ACC112 (cell line): ENCODE results near the gene UBE2O.

Source experiments
- H2AFZ ChIP-seq: fragments of 200-600 bp; sonication (generic); one replicate; pipeline ENCODE4 v1.6.0; 2017; ENCODE audit warnings: antibody characterized with exemption, low read length; ENCODE audit not compliant: unreplicated experiment
- H3K27ac ChIP-seq: fragments of 200-600 bp; sonication (generic); 2 replicates; pipeline ENCODE4 v1.5.1; 2014; ENCODE audit warnings: low read depth, mild to moderate bottlenecking, antibody characterized with exemption, low read length, moderate library complexity
- H3K27me3 ChIP-seq: fragments of 200-600 bp; sonication (generic); 2 replicates; pipeline ENCODE4 v1.6.1; 2014; ENCODE audit warnings: mild to moderate bottlenecking, antibody characterized with exemption, low read length, moderate library complexity, mixed read lengths; ENCODE audit not compliant: insufficient read depth
- H3K36me3 ChIP-seq: fragments of 200-600 bp; sonication (generic); 2 replicates; pipeline ENCODE4 v1.6.1; 2016; ENCODE audit warnings: mild to moderate bottlenecking, antibody characterized with exemption, low read length, moderate library complexity, mixed read lengths; ENCODE audit not compliant: insufficient read depth
- H3K4me1 ChIP-seq: fragments of 200-600 bp; sonication (generic); one replicate; pipeline ENCODE4 v1.6.1; 2016; ENCODE audit warnings: low read length, mixed read lengths; ENCODE audit not compliant: insufficient read depth, unreplicated experiment, control insufficient read depth
- H3K4me3 ChIP-seq: fragments of 200-600 bp; sonication (generic); 2 replicates; pipeline ENCODE4 v1.5.1; 2014; ENCODE audit warnings: mild to moderate bottlenecking, low read depth, low read length
- H3K79me2 ChIP-seq: fragments of 200-600 bp; sonication (generic); one replicate; pipeline ENCODE4 v1.6.0; 2016; ENCODE audit warnings: low read length; ENCODE audit not compliant: control insufficient read depth, unreplicated experiment, insufficient read depth

The UBE2O gene

DNA sequence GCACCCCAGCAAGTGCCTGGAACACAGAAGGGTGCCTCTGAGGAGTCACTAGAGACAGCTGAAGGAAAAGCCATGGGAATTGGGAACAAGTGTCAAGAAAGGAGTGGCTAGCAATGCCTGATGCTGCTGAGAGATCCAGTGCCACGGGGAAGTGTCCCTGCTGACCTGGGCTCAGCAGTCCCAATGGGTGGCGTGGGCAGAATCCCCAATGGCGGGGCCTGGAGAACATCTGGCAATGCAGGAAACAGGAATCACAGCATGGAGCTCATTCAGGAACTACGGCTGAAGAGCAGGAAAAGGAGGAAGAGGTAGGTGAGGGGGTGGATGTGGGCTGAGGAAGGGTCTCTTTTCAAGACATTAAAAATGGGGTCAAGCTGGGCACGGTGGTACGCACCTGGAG, 30.1 kb downstream of the UBE2O start:
- peaks cover 12% of the 10 kb centered on the region for H3K4me1 ChIP-seq
- no peak overlapping the region for H2AFZ ChIP-seq
- H3K79me2 ChIP-seq, result peaks cover 42% of the 10 kb centered on the region
- no peaks in the 10 kb centered on the region for H3K36me3 ChIP-seq
- no peaks in the 10 kb centered on the region for H3K27me3 ChIP-seq
- no peak overlapping the region for H3K27ac ChIP-seq
- H3K4me3 ChIP-seq, result no peak overlapping the region

DNA sequence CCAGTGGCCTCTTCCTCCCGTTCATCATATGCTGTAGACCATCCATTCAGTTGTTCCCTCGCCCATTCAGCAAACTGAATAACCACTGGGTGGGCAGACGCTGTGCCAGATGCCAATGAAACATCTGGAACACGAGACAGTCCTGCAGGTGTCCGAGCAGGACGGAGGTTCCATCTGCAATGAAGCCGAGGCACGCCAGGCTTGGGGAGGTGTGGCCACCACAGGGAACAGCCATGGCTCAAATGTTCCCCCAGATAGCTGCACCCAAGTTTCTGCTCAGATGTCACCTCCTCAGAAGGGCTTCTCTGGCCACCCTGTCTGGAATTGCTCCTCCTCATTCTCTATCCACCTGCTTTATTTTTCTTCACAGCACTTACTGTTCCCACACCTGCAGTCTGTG, 30.5 kb downstream of the UBE2O start:
- peaks cover 8% of the 10 kb centered on the region for H3K4me1 ChIP-seq
- no peak overlapping the region for H2AFZ ChIP-seq
- peaks cover 43% of the 10 kb centered on the region for H3K79me2 ChIP-seq
- H3K27ac ChIP-seq, result no peak overlapping the region
- H3K4me3 ChIP-seq, result no peak overlapping the region
- no peaks in the 10 kb centered on the region for H3K27me3 ChIP-seq
- H3K36me3 ChIP-seq, result no peaks in the 10 kb centered on the region

DNA sequence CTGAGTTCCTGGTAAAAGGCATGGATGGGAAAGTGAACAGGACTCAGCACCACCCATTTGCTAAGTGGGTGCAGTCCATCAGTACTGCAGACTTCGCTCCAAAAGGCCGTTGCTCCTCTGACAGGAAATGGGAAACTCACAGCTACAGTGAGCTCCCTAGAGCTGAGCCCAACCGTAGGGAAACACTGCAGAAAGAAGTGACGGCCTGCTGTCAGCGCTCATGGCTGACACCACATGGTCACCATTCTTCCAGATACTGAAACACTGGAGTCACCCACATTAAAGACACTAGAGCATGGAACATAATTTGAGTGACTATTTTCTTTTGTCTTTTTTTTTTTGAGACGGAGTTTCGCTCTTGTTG, 31.9 kb downstream of the UBE2O start:
- no peaks in the 10 kb centered on the region for H3K4me1 ChIP-seq
- no peak overlapping the region for H3K27ac ChIP-seq
- no peak overlapping the region for H2AFZ ChIP-seq
- no peak overlapping the region for H3K4me3 ChIP-seq
- no peaks in the 10 kb centered on the region for H3K36me3 ChIP-seq
- H3K79me2 ChIP-seq, result peaks cover 44% of the 10 kb centered on the region
- H3K27me3 ChIP-seq, result no peaks in the 10 kb centered on the region

DNA sequence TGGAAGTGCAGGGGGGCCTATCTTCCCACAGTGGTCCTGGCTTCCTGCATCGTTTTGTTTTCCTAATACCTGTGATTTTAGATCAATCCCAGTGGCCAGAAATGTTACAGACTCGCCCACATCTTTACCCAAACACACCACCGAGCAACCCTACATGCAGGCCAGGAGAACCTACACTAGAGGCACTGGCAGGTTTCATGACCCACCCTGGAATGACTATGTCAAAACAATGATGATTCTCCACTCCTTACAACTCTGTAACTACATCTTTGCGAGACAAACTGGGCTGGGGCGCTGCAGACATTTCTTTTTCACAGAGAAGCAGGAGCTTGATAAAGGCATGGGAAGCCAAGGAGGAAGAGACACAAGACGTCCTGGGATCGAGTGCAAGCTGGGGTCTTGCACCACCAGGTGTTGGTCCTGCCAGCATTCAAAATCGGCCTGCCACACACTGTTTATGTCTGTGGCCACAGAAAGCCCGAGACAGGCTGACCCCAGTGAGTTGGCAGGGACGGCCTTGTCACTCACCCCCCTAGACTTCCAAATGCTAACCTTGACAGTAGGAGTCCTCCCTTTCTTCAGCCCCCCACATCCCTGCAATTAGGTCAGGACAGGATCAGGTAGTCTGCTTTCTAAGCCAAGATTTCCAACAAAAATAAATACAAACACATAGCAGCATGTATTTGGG, 32.5 kb downstream of the UBE2O start:
- Histone ChIP-seq H3K27ac (no peak overlapping the region), H3K4me1 (no peaks in the 10 kb centered on the region), H3K4me3 (no peak overlapping the region), H3K27me3 (no peaks in the 10 kb centered on the region), H2AFZ (no peak overlapping the region), H3K79me2 (peaks cover 39% of the 10 kb centered on the region), H3K36me3 (no peaks in the 10 kb centered on the region)

DNA sequence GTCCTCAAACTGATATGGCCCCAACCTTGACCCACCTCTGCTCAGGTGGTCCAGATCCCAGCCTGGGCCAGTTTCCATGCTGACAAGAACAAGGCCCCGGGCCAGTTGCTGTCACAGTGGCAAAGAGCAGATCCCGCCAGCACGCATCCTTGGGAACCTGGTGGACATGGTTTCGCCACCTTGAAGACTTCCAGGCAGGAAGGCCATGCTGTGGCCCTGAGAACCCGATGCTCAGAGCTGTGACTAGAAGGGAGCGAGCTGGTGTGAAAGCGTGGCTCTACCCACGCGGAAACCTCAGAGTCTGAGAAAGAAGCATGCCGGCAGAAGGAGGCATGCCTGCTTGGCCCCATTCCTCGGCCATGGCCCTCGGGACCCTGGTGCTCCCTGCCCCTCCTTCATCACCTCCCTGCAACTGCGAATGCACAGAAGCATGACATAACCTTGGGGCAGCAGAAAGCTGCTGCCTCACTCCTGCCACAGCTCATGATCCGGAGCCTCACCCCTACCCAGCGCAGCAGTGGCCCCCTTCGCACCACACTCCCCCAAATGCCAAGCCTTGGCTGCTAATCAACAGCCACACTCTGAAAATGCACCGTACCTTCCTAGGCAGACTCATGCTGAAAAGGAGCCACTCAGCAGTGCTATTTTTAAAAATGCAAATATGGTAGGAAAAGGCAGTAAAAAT, 33.2 kb downstream of the UBE2O start:
- Histone ChIP-seq H3K4me3 (no peak overlapping the region), H3K36me3 (no peaks in the 10 kb centered on the region), H3K27me3 (no peaks in the 10 kb centered on the region), H3K27ac (no peak overlapping the region), H3K79me2 (peaks cover 36% of the 10 kb centered on the region), H3K4me1 (no peaks in the 10 kb centered on the region), H2AFZ (no peak overlapping the region)

DNA sequence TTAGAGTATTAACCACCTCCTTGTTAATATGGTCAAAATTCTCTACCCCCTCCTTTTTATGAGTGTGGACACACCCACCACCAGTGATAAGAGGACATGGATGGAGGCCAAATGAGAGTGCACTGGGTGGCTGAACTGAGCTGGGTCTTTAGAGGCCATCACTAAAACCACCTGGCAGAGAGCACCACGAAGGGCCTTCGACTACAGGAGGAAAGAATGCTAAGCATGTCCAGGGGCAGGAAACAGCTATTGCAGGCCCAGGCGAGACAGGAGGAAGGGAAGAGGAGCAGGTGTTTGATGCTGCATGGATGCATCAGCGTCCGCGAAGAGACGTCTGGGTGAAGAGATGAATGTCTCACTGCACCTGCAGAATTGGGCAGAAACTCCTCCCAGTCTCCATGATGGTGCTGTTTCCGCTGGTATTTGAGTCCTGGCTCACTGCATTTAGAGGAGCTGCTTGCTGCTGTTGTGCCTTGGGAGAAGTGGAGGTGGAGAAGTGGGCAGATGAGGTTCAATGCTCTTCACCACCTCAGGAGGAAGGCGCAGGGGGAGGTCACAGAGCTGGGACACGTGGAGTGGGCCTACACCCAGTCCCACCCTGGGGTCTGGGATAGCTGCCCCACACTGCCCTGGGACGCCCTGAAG, 35.3 kb downstream of the UBE2O start:
- no peaks in the 10 kb centered on the region for H3K27me3 ChIP-seq
- H3K36me3 ChIP-seq, result no peaks in the 10 kb centered on the region
- H3K79me2 ChIP-seq, result peaks cover 48% of the 10 kb centered on the region
- no peak overlapping the region for H2AFZ ChIP-seq
- no peaks in the 10 kb centered on the region for H3K4me1 ChIP-seq
- no peak overlapping the region for H3K27ac ChIP-seq
- no peak overlapping the region for H3K4me3 ChIP-seq

DNA sequence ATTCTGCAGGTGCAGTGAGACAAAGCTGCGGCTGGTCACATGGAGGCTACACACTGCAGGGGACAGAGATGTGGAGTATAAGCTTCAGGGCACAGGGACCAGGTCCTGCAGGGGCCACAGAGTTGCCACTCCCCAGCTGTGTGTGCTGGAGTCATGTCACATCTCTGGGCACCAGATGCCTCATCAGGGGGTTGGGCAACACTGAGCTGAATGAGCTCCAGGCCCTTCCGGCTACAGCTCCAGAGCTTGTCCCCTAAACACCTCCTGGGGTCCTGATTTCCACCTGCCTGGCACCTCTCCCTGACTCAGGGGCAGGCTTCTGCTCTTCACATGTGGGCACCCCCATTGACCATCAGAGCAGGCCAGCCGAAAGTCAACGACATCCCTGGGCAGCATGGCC, 36.1 kb downstream of the UBE2O start:
- no peak overlapping the region for H3K4me3 ChIP-seq
- H3K4me1 ChIP-seq, result no peaks in the 10 kb centered on the region
- H2AFZ ChIP-seq, result no peak overlapping the region
- no peaks in the 10 kb centered on the region for H3K27me3 ChIP-seq
- no peaks in the 10 kb centered on the region for H3K36me3 ChIP-seq
- H3K27ac ChIP-seq, result no peak overlapping the region
- peaks cover 43% of the 10 kb centered on the region for H3K79me2 ChIP-seq

DNA sequence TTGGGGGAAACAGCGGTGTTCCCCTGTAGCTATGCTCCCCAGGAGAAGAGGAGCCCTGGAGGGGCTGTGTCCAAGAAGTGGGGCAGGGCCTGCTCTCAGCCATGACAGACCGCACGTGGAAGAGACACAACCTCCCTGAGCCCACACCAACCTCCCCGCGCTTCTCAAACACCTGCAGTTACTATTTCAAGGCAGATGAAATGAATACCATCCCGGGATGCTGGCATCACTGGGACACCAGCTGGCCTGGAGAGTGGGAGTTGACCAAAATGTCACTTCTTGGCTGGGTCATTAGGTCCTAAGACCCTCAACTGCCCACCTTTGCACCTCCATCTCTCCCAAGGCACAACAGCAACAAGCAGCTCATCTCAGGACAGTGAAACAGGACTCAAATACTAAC, 36.5 kb downstream of the UBE2O start:
- Histone ChIP-seq H3K4me3 (no peak overlapping the region), H3K36me3 (no peaks in the 10 kb centered on the region), H3K79me2 (peaks cover 43% of the 10 kb centered on the region), H3K4me1 (no peaks in the 10 kb centered on the region), H2AFZ (no peak overlapping the region), H3K27ac (no peak overlapping the region), H3K27me3 (no peaks in the 10 kb centered on the region)

DNA sequence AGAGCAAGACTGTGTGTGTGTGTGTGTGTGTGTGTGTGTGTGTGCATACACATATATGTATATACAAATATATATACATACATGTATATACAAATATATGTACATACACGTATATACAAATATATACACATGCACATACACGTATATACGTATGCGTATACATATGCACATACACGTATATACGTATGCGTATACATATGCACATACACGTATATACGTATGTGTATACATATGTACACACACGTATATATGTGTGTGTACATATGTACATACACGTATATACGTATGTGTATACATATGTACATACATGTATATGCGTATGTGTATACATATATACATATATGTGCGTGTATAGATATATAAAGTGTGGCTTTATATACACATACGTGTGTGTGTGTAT, 37.2 kb downstream of the UBE2O start:
- Histone ChIP-seq H3K4me1 (no peaks in the 10 kb centered on the region), H2AFZ (no peak overlapping the region), H3K27ac (no peak overlapping the region), H3K79me2 (peaks cover 40% of the 10 kb centered on the region), H3K36me3 (no peaks in the 10 kb centered on the region), H3K4me3 (no peak overlapping the region), H3K27me3 (no peaks in the 10 kb centered on the region)

DNA sequence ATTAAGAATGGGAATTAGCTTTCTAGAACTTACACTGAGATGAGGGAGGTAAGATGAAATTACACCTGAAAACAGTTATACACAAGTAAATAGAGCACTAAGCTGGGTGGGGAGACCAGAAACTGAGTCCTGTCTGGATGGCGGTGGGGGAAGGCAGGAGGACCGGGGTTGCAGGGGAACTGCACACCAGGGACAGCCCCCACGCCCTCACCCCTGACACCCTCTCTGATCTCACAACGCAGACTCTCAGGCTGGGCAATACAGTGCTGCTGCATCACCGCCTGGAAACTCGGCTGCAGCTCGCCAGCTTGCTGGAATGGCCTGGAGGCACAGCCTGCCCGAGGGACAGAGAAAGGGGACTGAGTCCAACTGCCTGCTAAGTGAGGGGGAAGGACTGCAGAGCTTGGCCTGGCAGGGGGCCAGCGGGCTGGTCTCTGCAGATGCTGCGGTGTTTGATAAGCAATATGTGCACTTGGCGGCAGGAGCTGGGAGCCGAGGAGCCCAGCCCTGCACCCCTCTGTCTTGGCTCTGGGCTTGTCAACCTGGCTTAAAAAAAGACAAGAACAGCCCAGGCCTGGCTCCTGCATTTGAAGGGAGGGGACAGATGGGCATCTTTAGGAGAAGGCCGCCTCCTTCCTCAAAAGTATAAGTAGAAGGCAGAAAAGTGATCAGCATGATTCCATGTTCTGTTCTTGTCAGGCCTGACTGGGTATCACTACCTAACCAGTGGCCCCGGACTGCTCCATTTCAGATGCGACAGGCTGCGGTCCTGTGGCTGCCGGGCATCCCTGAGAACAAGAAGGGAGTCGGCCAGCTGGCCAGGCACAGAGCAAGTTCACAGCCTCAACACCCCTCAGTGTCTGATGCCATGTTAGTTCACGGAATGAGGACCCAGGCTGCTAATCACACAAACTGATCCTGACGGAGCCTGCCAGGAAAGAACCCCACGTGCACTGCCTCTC, 38.3 kb downstream of the UBE2O start:
- no peaks in the 10 kb centered on the region for H3K4me1 ChIP-seq
- peaks cover 32% of the 10 kb centered on the region for H3K79me2 ChIP-seq
- H2AFZ ChIP-seq, result no peak overlapping the region
- H3K4me3 ChIP-seq, result no peak overlapping the region
- H3K27me3 ChIP-seq, result no peaks in the 10 kb centered on the region
- H3K27ac ChIP-seq, result no peak overlapping the region
- H3K36me3 ChIP-seq, result no peaks in the 10 kb centered on the region
